SK-N-SH treated with all-trans-retinoic acid at 6 μM for 48 hours (cell line): ENCODE results near the gene FAN1.

Experiments used
- ATAC-seq: fragments of 200-7000 bp; cut with Tn5 transposase; 3 replicates; pipeline ENCODE4 v1.9.1; 2020; ENCODE audit warnings: mild to moderate bottlenecking, moderate library complexity
- ARNTL ChIP-seq: fragments of 450-650 bp; formaldehyde crosslinking; IDR thresholded peaks from 2 replicates; pipeline ENCODE4 v1.5.0; 2020; ENCODE audit warnings: low read depth, mild to moderate bottlenecking, moderate library complexity, borderline replicate concordance
- BACH2 ChIP-seq: fragments of 250-450 bp; sonication (Bioruptor Pico); IDR thresholded peaks from 2 replicates; pipeline ENCODE4 v1.9.0; 2021; ENCODE audit warnings: mild to moderate bottlenecking, borderline replicate concordance
- CREB5 ChIP-seq: fragments of 250-450 bp; sonication (Bioruptor Pico); IDR thresholded peaks from 2 replicates; pipeline ENCODE4 v1.5.1; 2020; ENCODE audit warnings: low read depth, mild to moderate bottlenecking, moderate library complexity
- CSDC2 ChIP-seq: fragments of 250-450 bp; sonication (Bioruptor Pico); IDR thresholded peaks from 2 replicates; pipeline ENCODE4 v1.5.0; 2020; ENCODE audit warnings: mild to moderate bottlenecking, moderate library complexity
- ESRRG ChIP-seq: fragments of 250-450 bp; sonication (Bioruptor Pico); IDR thresholded peaks from 2 replicates; pipeline ENCODE4 v1.6.1; 2021; ENCODE audit warnings: mild to moderate bottlenecking
- GLIS3 ChIP-seq: fragments of 250-450 bp; sonication (Bioruptor Pico); IDR thresholded peaks from 2 replicates; pipeline ENCODE4 v1.5.0; 2020; ENCODE audit warnings: mild to moderate bottlenecking, moderate library complexity
- ISL1 ChIP-seq: fragments of 250-450 bp; sonication (Bioruptor Pico); IDR thresholded peaks from 2 replicates; pipeline ENCODE4 v2.1.2; 2022; ENCODE audit warnings: mild to moderate bottlenecking, moderate library complexity
- OSR1 ChIP-seq: fragments of 250-450 bp; sonication (Bioruptor Pico); IDR thresholded peaks from 2 replicates; pipeline ENCODE4 v1.8.0; 2022; ENCODE audit warnings: moderate library complexity, mild to moderate bottlenecking, inconsistent platforms
- PATZ1 ChIP-seq: fragments of 250-450 bp; sonication (Bioruptor Pico); IDR thresholded peaks from 2 replicates; pipeline ENCODE4 v1.8.0; 2020; ENCODE audit warnings: mild to moderate bottlenecking, moderate library complexity, borderline replicate concordance
- POU6F1 ChIP-seq: fragments of 250-450 bp; sonication (Bioruptor Pico); IDR thresholded peaks from 2 replicates; pipeline ENCODE4 v1.8.0; 2021; ENCODE audit warnings: low read depth, mild to moderate bottlenecking, moderate library complexity, borderline replicate concordance
- PPARA ChIP-seq: fragments of 250-450 bp; sonication (Bioruptor Pico); IDR thresholded peaks from 2 replicates; pipeline ENCODE4 v1.5.0; 2020; ENCODE audit warnings: mild to moderate bottlenecking, borderline replicate concordance
- RARB ChIP-seq: fragments of 250-450 bp; sonication (Bioruptor Pico); IDR thresholded peaks from 2 replicates; pipeline ENCODE4 v1.8.0; 2021; ENCODE audit warnings: mild to moderate bottlenecking, moderate library complexity
- SNAI2 ChIP-seq: fragments of 250-450 bp; sonication (Bioruptor Pico); IDR thresholded peaks from 2 replicates; pipeline ENCODE4 v1.5.0; 2020; ENCODE audit warnings: mild to moderate bottlenecking, moderate library complexity
- TCF4 ChIP-seq: fragments of 250-450 bp; sonication (Bioruptor Pico); IDR thresholded peaks from 2 replicates; pipeline ENCODE4 v1.8.0; 2021; ENCODE audit warnings: mild to moderate bottlenecking, moderate library complexity, borderline replicate concordance
- TOX ChIP-seq: fragments of 250-450 bp; sonication (Bioruptor Pico); IDR thresholded peaks from 2 replicates; pipeline ENCODE4 v1.8.0; 2021; ENCODE audit warnings: mild to moderate bottlenecking, moderate library complexity, borderline replicate concordance
- ZC3H10 ChIP-seq: fragments of 250-450 bp; sonication (Bioruptor Pico); IDR thresholded peaks from 2 replicates; pipeline ENCODE4 v1.5.1; 2021; ENCODE audit warnings: mild to moderate bottlenecking, moderate library complexity
- ZFP3 ChIP-seq: fragments of 250-450 bp; sonication (Bioruptor Pico); IDR thresholded peaks from 2 replicates; pipeline ENCODE4 v1.5.0; 2020; ENCODE audit warnings: mild to moderate bottlenecking, moderate library complexity
- ZFP30 ChIP-seq: fragments of 450-650 bp; formaldehyde crosslinking; IDR thresholded peaks from 2 replicates; pipeline ENCODE4 v1.5.0; 2022; ENCODE audit warnings: mild to moderate bottlenecking, moderate library complexity
- ZNF565 ChIP-seq: fragments of 450-650 bp; formaldehyde crosslinking; conservative IDR thresholded peaks from 2 replicates; pipeline ENCODE4 v1.5.0; 2020; ENCODE audit warnings: low read depth, mild to moderate bottlenecking, moderate library complexity
- ZNF70 ChIP-seq: fragments of 450-650 bp; formaldehyde crosslinking; IDR thresholded peaks from 2 replicates; pipeline ENCODE4 v1.5.0; 2020; ENCODE audit warnings: mild to moderate bottlenecking, moderate library complexity
- TF ChIP-seq, protein P1 (sequence below): fragments of 250-450 bp; sonication (Bioruptor Pico); IDR thresholded peaks from 2 replicates; pipeline ENCODE4 v1.5.0; 2020; ENCODE audit warnings: mild to moderate bottlenecking, moderate library complexity

The FAN1 gene

DNA sequence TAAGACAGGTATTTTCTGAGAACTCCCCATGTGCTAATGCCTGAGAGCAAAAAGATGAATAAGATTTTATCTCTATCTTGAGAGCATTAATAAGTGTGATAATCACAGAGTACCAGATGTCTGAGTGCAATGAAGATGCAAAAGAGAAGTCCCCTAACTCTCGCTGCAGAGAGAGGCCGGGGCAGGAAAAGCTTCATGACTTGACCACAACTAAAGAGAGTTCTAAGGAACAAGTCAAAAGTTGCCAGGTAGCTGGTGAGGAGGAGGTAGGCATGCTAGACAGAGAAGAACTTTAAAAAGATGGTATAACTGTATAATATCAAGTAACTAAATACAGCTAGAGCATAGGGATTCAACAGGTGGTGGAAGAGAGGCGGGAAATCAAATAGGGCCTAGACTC lies 58.9 kb downstream of the FAN1 start:
- TF ChIP-seq SNAI2 (CRISPR knock-in tag) = no peak
- TF ChIP-seq ESRRG = no peak
- no peak for TF ChIP-seq BACH2 (CRISPR knock-in tag)
- TF ChIP-seq RARB (CRISPR knock-in tag) = no peak
- no peak for TF ChIP-seq TCF4 (CRISPR knock-in tag)
- TF ChIP-seq ZNF70 (CRISPR knock-in tag) = no peak
- TF ChIP-seq ZC3H10 = no peak
- TF ChIP-seq GLIS3 (CRISPR knock-in tag) = no peak
- no peak for TF ChIP-seq ZFP3
- no peak for TF ChIP-seq PATZ1
- TF ChIP-seq ZFP30 (CRISPR knock-in tag) = no peak
- no peak for TF ChIP-seq CSDC2
- TF ChIP-seq, protein P1, sequence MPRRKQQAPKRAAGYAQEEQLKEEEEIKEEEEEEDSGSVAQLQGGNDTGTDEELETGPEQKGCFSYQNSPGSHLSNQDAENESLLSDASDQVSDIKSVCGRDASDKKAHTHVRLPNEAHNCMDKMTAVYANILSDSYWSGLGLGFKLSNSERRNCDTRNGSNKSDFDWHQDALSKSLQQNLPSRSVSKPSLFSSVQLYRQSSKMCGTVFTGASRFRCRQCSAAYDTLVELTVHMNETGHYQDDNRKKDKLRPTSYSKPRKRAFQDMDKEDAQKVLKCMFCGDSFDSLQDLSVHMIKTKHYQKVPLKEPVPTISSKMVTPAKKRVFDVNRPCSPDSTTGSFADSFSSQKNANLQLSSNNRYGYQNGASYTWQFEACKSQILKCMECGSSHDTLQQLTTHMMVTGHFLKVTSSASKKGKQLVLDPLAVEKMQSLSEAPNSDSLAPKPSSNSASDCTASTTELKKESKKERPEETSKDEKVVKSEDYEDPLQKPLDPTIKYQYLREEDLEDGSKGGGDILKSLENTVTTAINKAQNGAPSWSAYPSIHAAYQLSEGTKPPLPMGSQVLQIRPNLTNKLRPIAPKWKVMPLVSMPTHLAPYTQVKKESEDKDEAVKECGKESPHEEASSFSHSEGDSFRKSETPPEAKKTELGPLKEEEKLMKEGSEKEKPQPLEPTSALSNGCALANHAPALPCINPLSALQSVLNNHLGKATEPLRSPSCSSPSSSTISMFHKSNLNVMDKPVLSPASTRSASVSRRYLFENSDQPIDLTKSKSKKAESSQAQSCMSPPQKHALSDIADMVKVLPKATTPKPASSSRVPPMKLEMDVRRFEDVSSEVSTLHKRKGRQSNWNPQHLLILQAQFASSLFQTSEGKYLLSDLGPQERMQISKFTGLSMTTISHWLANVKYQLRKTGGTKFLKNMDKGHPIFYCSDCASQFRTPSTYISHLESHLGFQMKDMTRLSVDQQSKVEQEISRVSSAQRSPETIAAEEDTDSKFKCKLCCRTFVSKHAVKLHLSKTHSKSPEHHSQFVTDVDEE (CRISPR knock-in tag) = no peak
- TF ChIP-seq PPARA (CRISPR knock-in tag) = no peak
- no peak for TF ChIP-seq POU6F1 (CRISPR knock-in tag)
- TF ChIP-seq ZNF565 (CRISPR knock-in tag) = no peak
- no peak for TF ChIP-seq OSR1 (CRISPR knock-in tag)
- no peak for TF ChIP-seq ISL1 (CRISPR knock-in tag)
- TF ChIP-seq TOX (CRISPR knock-in tag) = no peak
- ATAC-seq = no peak

DNA sequence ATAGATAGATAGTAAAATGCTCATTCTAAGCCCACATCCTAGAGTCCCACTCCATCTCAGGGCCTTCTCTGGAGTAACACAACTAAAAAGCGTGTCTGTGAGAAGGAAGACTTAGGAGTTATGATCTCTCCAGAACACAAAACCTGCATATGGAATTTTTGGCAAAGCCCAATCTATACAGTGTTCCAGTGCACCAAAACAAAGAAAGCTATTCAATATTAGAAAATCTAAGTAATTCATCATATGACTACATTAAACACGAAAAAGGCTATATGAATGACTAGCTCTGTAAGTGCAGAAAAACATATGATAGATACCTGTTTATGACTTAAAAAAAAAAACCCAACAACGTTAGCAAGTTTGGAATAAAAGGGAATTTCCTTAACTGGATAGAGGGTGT lies 60.0 kb downstream of the FAN1 start:
- TF ChIP-seq OSR1 (CRISPR knock-in tag) (no peak), POU6F1 (CRISPR knock-in tag) (no peak), ZNF70 (CRISPR knock-in tag) (no peak)
- TF ChIP-seq, all 23 proteins: peak for 0
- ATAC-seq = no peak

DNA sequence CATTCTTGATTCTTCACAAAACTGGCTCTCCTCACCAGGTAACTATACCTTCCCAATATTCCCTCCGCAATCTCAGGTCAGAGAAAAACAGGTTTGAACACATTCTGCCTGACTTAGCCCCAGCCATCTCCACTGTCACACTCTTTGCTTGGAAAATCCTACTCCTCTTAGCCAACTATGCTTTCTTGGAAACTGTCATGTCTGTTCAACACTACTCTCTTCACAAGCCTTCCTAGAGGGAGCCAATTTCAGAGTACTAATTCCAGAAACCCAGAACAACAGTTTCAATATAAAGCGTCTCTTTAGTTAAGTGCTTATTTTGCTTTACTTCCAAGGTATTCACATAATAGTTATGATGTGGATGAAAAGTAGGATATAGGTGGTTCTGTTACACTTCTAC lies 66.0 kb downstream of the FAN1 start:
- no peak for ATAC-seq
- no peak for TF ChIP-seq RARB (CRISPR knock-in tag)

GRCh38 chr15:30973379-30973778 lies 69.7 kb downstream of the FAN1 start:
- no peak for ATAC-seq
- TF ChIP-seq ZFP3 = no peak
- TF ChIP-seq SNAI2 (CRISPR knock-in tag) = no peak
- no peak for TF ChIP-seq ZNF565 (CRISPR knock-in tag)
- no peak for TF ChIP-seq CREB5
- TF ChIP-seq PATZ1 = no peak
- TF ChIP-seq ARNTL (CRISPR knock-in tag) = no peak
- TF ChIP-seq ZFP30 (CRISPR knock-in tag) = no peak
